Kidney (tissue), 14 donors: ENCODE data around the gene HOGA1. TPM values are rescaled to one million over a fixed set of nuclear protein-coding genes. Genes with fewer than 3 reads are reported as not detected.

Experiments
- DNase-seq, 5 donors: peaks; one replicate each; pipeline ENCODE4 v3.0.0-alpha.2; 2013 to 2020
- FAIRE-seq: peaks from 2 replicates; lab custom pipeline; 2012; peaks lifted over from hg19 to GRCh38; lab: Jason Lieb, UNC
- H3K27ac ChIP-seq, 2 donors: one replicate each; pipeline ENCODE4 v1.7.0; 2013; ENCODE audit warnings: low read depth in 2 of 2, low read length in 2 of 2, inconsistent platforms in 1 of 2
- H3K27me3 ChIP-seq: one replicate; pipeline ENCODE4 v1.7.1; 2013; ENCODE audit warnings: low read length, inconsistent platforms; ENCODE audit not compliant: control insufficient read depth, insufficient read depth
- H3K36me3 ChIP-seq, 3 donors: one replicate each; pipeline versions ENCODE4 v1.7.0 to v1.7.1; 2013; ENCODE audit warnings: low read length in 3 of 3, control low read depth in 1 of 3, inconsistent platforms in 1 of 3; ENCODE audit not compliant: insufficient read depth in 3 of 3, control insufficient read depth in 2 of 3
- H3K4me1 ChIP-seq, 3 donors: one replicate each; pipeline versions ENCODE4 v1.7.0 to v1.7.1; 2013; ENCODE audit warnings: low read length in 3 of 3, inconsistent platforms in 1 of 3, low read depth in 1 of 3; ENCODE audit not compliant: control insufficient read depth in 2 of 3, insufficient read depth in 2 of 3
- H3K4me3 ChIP-seq, 3 donors: one replicate each; pipeline versions ENCODE4 v1.7.0 to v1.8.1; 2013; ENCODE audit warnings: low read length in 3 of 3, control low read depth in 1 of 3, inconsistent platforms in 1 of 3
- H3K9ac ChIP-seq, 3 donors: one replicate each; pipeline versions ENCODE4 v1.7.0 to v1.7.1; 2013; ENCODE audit warnings: low read length in 3 of 3, control low read depth in 1 of 3, inconsistent platforms in 1 of 3
- H3K9me3 ChIP-seq, 3 donors: one replicate each; pipeline versions ENCODE4 v1.7.0 to v1.7.1; 2013; ENCODE audit warnings: low read length in 3 of 3, control low read depth in 1 of 3, inconsistent platforms in 1 of 3; ENCODE audit not compliant: control insufficient read depth in 2 of 3, insufficient read depth in 1 of 3
- intact Hi-C: fragments of 100-400 bp; cut with DNase I; formaldehyde crosslinking; loops from one replicate; pipeline ENCODE4 v1.11.1; 2022
- polyA plus RNA-seq: library from polyadenylated mRNA; stranded (reverse); fragments of 350-450 nt; fragmentation: Illumina TruSeq; extraction: RNeasy Lipid Tissue Mini Kit (QIAGEN cat#74804); gene quantifications from one replicate; pipeline ENCODE4 v1.2.3, GENCODE V29; 2014; ENCODE audit warnings: low read depth, low replicate concordance; ENCODE audit not compliant: insufficient read depth
- total RNA-seq: library from RNA; stranded (reverse); fragmentation: NEBNext Ultra II Directional; extraction: Animal tissue kit (Norgen Biotek cat#: 25700); gene quantifications from one replicate; pipeline ENCODE4 v1.2.1, GENCODE V29; 2021
- TF ChIP-seq, protein P1 (sequence below): IDR thresholded peaks from 3 replicates; pipeline ENCODE4 v1.5.1; 2012; ENCODE audit warnings: mild to moderate bottlenecking, moderate library complexity, borderline replicate concordance; ENCODE audit not compliant: insufficient read depth; ENCODE audit errors: extremely low read depth
- donor health status: control.
- donor health status: control.
- donor health status: control.
- donor health status: control.
- donor health status: control.
- donor health status: DM: yes; HTN: yes; CAD: no.
- donor health status: Normal renal cell carcinoma (clear cell type).

Gene HOGA1
- total and polyA plus RNA-seq, 2 donors from 2014 or later, result 28.8 to 100 TPM

DNA sequence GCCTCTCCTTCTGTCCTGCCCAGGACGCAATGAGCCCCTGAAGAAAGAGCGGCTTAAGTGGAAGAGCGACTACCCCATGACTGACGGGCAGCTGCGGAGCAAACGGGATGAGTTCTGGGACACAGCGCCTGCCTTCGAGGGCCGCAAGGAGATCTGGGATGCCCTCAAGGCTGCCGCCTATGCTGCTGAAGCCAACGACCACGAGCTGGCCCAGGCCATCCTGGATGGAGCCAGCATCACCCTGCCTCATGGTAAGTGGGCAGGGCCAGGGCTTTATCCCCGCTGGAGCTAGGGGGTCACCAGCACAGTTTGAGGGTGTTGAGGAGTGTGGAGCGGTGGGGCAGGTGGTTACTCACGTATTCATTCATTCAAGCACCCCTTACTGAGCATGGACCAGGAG lies 16.3 kb upstream of the HOGA1 start:
- TF ChIP-seq, protein P1, sequence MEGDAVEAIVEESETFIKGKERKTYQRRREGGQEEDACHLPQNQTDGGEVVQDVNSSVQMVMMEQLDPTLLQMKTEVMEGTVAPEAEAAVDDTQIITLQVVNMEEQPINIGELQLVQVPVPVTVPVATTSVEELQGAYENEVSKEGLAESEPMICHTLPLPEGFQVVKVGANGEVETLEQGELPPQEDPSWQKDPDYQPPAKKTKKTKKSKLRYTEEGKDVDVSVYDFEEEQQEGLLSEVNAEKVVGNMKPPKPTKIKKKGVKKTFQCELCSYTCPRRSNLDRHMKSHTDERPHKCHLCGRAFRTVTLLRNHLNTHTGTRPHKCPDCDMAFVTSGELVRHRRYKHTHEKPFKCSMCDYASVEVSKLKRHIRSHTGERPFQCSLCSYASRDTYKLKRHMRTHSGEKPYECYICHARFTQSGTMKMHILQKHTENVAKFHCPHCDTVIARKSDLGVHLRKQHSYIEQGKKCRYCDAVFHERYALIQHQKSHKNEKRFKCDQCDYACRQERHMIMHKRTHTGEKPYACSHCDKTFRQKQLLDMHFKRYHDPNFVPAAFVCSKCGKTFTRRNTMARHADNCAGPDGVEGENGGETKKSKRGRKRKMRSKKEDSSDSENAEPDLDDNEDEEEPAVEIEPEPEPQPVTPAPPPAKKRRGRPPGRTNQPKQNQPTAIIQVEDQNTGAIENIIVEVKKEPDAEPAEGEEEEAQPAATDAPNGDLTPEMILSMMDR, result no peak
- intact Hi-C loops, result no loop called here
- H3K36me3 ChIP-seq, result peaks cover 0 to 3% (median 0%) of the 10 kb centered on the region in 3 donors
- H3K9ac ChIP-seq, result no peak overlapping the region
- no peak overlapping the region for H3K4me3 ChIP-seq
- FAIRE-seq (no peak), DNase-seq (peak in 1 of 5 donors; percentile 20)
- no peaks in the 10 kb centered on the region for H3K9me3 ChIP-seq
- no peak overlapping the region for H3K27ac ChIP-seq
- no peaks in the 10 kb centered on the region for H3K27me3 ChIP-seq
- H3K4me1 ChIP-seq, result peaks cover 0 to 7% (median 7%) of the 10 kb centered on the region in 3 donors

DNA sequence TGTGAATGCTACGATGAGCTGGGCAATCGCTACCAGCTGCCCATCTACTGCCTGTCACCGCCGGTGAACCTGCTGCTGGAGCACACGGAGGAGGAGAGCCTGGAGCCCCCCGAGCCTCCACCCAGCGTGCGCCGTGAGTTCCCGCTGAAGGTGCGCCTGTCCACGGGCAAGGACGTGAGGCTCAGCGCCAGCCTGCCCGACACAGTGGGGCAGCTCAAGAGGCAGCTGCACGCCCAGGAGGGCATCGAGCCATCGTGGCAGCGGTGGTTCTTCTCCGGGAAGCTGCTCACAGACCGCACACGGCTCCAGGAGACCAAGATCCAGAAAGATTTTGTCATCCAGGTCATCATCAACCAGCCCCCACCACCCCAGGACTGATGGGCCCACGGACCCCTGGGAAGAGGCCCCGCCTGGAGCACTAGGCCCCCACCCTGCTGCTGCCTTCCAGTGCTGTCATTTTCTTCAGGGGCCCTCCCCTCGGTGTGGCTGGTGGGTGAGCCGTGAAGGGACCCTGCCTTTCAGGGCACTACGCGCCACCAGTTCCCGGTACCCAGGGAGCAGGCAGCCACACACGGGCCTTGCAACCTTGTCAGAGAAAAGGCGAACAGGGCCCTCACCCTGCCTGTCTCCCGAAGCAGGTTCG lies 13.9 kb upstream of the HOGA1 start:
- peaks cover 0 to 3% (median 0%) of the 10 kb centered on the region in 3 donors for H3K36me3 ChIP-seq
- intact Hi-C loops, result no loop called here
- DNase-seq, result peak in 1 of 5 donors; percentile 19

DNA sequence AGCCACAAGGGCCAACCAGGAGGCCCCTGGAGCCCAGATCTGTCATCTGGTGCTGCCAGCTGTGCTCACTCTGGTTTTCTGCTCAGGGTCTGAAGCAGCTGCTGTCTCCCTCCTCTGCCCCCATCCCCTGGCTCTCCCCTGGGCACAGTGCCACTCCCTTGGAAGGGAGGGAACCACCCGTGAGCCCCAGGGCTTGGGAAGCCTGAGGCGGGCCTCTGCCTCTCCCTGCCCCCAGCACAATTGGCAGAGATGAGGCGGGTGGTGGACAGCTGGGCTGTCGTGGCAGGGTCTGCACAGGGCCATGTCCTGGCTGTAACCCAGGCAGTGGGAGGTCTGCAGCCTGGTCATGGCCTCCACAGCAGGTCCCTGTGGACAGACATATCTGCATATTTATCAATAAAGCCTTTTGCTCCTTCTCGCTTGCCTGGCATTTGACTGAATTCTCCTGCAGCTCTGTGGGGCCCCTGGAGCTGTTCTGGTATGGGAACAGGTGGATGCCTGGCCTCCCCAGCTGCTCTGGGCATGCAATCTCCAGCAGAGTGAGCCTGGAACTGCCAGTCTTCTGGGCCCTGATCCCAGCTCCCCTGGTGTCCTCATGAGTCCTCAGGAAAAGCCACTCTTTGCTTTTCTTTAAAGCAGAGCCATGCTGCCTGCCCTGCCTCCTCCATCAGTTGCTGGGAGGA lies 13.3 kb upstream of the HOGA1 start:
- Histone ChIP-seq H3K36me3 (peaks cover 0 to 3% (median 0%) of the 10 kb centered on the region in 3 donors), H3K9ac (no peak overlapping the region), H3K9me3 (no peaks in the 10 kb centered on the region), H3K27me3 (no peaks in the 10 kb centered on the region), H3K4me3 (no peak overlapping the region), H3K4me1 (peaks cover 0 to 19% (median 14%) of the 10 kb centered on the region in 3 donors), H3K27ac (peak overlapping the region in 1 of 2 donors; percentile 73)
- no peak for DNase-seq
- FAIRE-seq, result no peak
- intact Hi-C loops, result no loop called here
- TF ChIP-seq, protein P1, result no peak

More for the DNA sequence above, 13.9 kb upstream of the HOGA1 start:
- H3K9ac ChIP-seq, result no peak overlapping the region
- no peak overlapping the region for H3K4me3 ChIP-seq
- TF ChIP-seq, protein P1, result no peak
- H3K4me1 ChIP-seq, result peaks cover 0 to 19% (median 14%) of the 10 kb centered on the region in 3 donors
- peak overlapping the region in 1 of 2 donors; percentile 49 for H3K27ac ChIP-seq
- H3K9me3 ChIP-seq, result no peaks in the 10 kb centered on the region
- H3K27me3 ChIP-seq, result no peaks in the 10 kb centered on the region
- FAIRE-seq, result no peak
